ENCODE results near the gene IL4.

- TF ChIP-seq ZC3H10 (CRISPR knock-in tag; IDR thresholded peaks at IDR 0.05) (no peak), ZFP3 (CRISPR knock-in tag; IDR thresholded peaks at IDR 0.05) (no peak), OSR1 (CRISPR knock-in tag; IDR thresholded peaks at IDR 0.05) (no peak), PATZ1 (CRISPR knock-in tag; IDR thresholded peaks at IDR 0.05; ENCODE audit: borderline replicate concordance) (no peak), ARNTL (CRISPR knock-in tag; IDR thresholded peaks at IDR 0.05; ENCODE audit: borderline replicate concordance, low read depth) (no peak), ZNF70 (CRISPR knock-in tag; IDR thresholded peaks at IDR 0.05) (no peak), GLIS3 (CRISPR knock-in tag; IDR thresholded peaks at IDR 0.05) (no peak), ZNF8 (CRISPR knock-in tag; IDR thresholded peaks at IDR 0.05) (no peak), POU6F1 (CRISPR knock-in tag; IDR thresholded peaks at IDR 0.05; ENCODE audit: borderline replicate concordance, low read depth) (no peak), TOX (CRISPR knock-in tag; IDR thresholded peaks at IDR 0.05; ENCODE audit: borderline replicate concordance) (no peak), ZNF565 (CRISPR knock-in tag; conservative IDR thresholded peaks at IDR 0.05; ENCODE audit: low read depth) (no peak), ESRRG (CRISPR knock-in tag; IDR thresholded peaks at IDR 0.05) (no peak), ZFP30 (CRISPR knock-in tag; IDR thresholded peaks at IDR 0.05) (no peak)
These were observed 20.1 kb upstream of the IL4 start for GRCh38 chr5:132653716-132654115.
